K562 (cell line): Measurements from ENCODE around the gene TFPI. TPM values are rescaled to one million over a fixed set of nuclear protein-coding genes. Genes with fewer than 3 reads are reported as not detected.
A peak's percentile ranks its signal among the peaks of the same experiment; 100 is the strongest.
"Not testable (repeated sequence)": the region's sequence is repeated elsewhere in the genome, so short reads cannot be mapped to it uniquely, and the experiment has no call there.

Source experiments
- ATAC-seq: fragments of 200-7000 bp; cut with Tn5 transposase; 3 replicates; pipeline ENCODE4 v1.9.1; 2020; ENCODE audit warnings: moderate library complexity
- BruUV-seq: library from RNA; stranded (reverse); fragments of 400-500 nt; replicated peaks from 2 replicates; lab custom pipeline; 2021; lab: Mats Ljungman, UMichigan
- CTCF ChIA-PET: fragments of 300-600 bp; formaldehyde crosslinking; extraction: SDS; loops from one replicate; lab custom pipeline; 2021; ENCODE audit warnings: low intra/inter-chr PET ratio; lab: Yijun Ruan, JAX
- POLR2A ChIA-PET: fragments of 300-600, 350-650 bp; sonication (Branson Sonifier 250); formaldehyde crosslinking; extraction: SDS; loops from one replicate; lab custom pipeline; 2021; ENCODE audit warnings: antibody characterized with exemption, inconsistent platforms; lab: Yijun Ruan, JAX
- DNase-seq, 4 experiments: peaks; one replicate each; pipeline versions ENCODE4 v3.0.0 to v3.0.0-alpha.2; 2011 to 2018; ENCODE audit warnings: low spot score in 3 of 4, mixed read lengths in 3 of 4; ENCODE audit errors: extremely low read depth in 1 of 4
- FAIRE-seq: peaks from 2 replicates; lab custom pipeline; 2011; peaks lifted over from hg19 to GRCh38; lab: Jason Lieb, UNC
- H2AFZ ChIP-seq: 2 replicates; pipeline ENCODE4 v1.6.0; 2011; ENCODE audit warnings: low read depth, low read length, control low read depth, inconsistent platforms
- H3K27ac ChIP-seq: fragments of 200-600 bp; 3 replicates; pipeline ENCODE4 v1.8.0; 2011; ENCODE audit warnings: low read depth, mild to moderate bottlenecking, control low read depth, inconsistent platforms, low read length, moderate library complexity, mixed read lengths; ENCODE audit errors: extremely low read depth
- H3K27me3 ChIP-seq, 2 experiments: fragments of 300-600 bp in 1 of 2; 2 replicates in 1 of 2; 3 replicates in 1 of 2; pipeline versions ENCODE4 v1.6.0 to v1.8.0; 2011; ENCODE audit warnings: inconsistent platforms in 2 of 2, low read length in 2 of 2, mild to moderate bottlenecking in 1 of 2, mixed read lengths in 1 of 2, moderate library complexity in 1 of 2; ENCODE audit not compliant: control insufficient read depth in 2 of 2, insufficient read depth in 2 of 2
- H3K36me3 ChIP-seq: fragments of 300-600 bp; 3 replicates; pipeline ENCODE4 v1.8.0; 2011; ENCODE audit warnings: mild to moderate bottlenecking, low read length, inconsistent platforms; ENCODE audit not compliant: control insufficient read depth, insufficient read depth
- H3K4me1 ChIP-seq, 2 experiments: fragments of 200-600 bp in 1 of 2; replicated peaks in 1 of 2; 2 replicates in 1 of 2; 3 replicates in 1 of 2; pipeline versions ENCODE4 v1.5.1 to v1.8.0; 2011; ENCODE audit warnings: inconsistent platforms in 2 of 2, low read length in 2 of 2, mild to moderate bottlenecking in 1 of 2, mixed read lengths in 1 of 2, moderate library complexity in 1 of 2; ENCODE audit not compliant: control insufficient read depth in 2 of 2, insufficient read depth in 2 of 2
- H3K4me2 ChIP-seq: 2 replicates; pipeline ENCODE4 v1.6.1; 2011; ENCODE audit warnings: low read length, control low read depth, inconsistent platforms, mixed read lengths; ENCODE audit not compliant: insufficient read depth
- H3K4me3 ChIP-seq: fragments of 200-600 bp; sonication (generic), shearing (Covaris generic); 2 replicates; pipeline ENCODE4 v1.5.1; 2016; ENCODE audit warnings: control low read depth, inconsistent platforms
- H3K79me2 ChIP-seq: fragments of 200-600 bp; 3 replicates; pipeline ENCODE4 v1.8.0; 2011; ENCODE audit warnings: low read length, inconsistent platforms; ENCODE audit not compliant: control insufficient read depth, insufficient read depth
- H3K9ac ChIP-seq, 2 experiments: 2 replicates each; pipeline versions ENCODE4 v1.6.0 to v1.6.1; 2011; ENCODE audit warnings: low read depth in 2 of 2, low read length in 2 of 2, control low read depth in 1 of 2, inconsistent platforms in 1 of 2, mild to moderate bottlenecking in 1 of 2, mixed read lengths in 1 of 2; ENCODE audit not compliant: insufficient read depth in 1 of 2
- H3K9me1 ChIP-seq: one replicate; pipeline ENCODE4 v1.6.0; 2011; ENCODE audit warnings: inconsistent platforms, mild to moderate bottlenecking, low read length, moderate library complexity; ENCODE audit not compliant: control insufficient read depth, insufficient read depth
- H3K9me3 ChIP-seq: replicated peaks from 2 replicates; pipeline ENCODE4 v1.5.1; 2011; ENCODE audit warnings: low read depth, low read length, inconsistent platforms; ENCODE audit not compliant: control insufficient read depth, insufficient read depth
- H4K20me1 ChIP-seq: replicated peaks from 2 replicates; pipeline ENCODE4 v1.6.1; 2011; ENCODE audit warnings: low read length, inconsistent platforms, mixed read lengths; ENCODE audit not compliant: control insufficient read depth, insufficient read depth
- KDM5B ChIP-seq: fragments of 200-600 bp; sonication (generic); IDR thresholded peaks from 2 replicates; pipeline ENCODE4 v1.6.1; 2012; ENCODE audit warnings: low read depth, mild to moderate bottlenecking, moderate library complexity, low read length, control low read depth, inconsistent platforms; ENCODE audit not compliant: insufficient replicate concordance
- NFIC ChIP-seq: fragments of 450-650 bp; IDR thresholded peaks from 2 replicates; pipeline ENCODE4 v1.6.1; 2017; ENCODE audit warnings: mild to moderate bottlenecking, inconsistent platforms
- WGBS: fragments of 100-300 bp; shearing (Covaris generic); methylation state at CpG from one replicate; pipeline ENCODE4 v1.1.6; 2016; ENCODE audit warnings: low coverage, mixed read lengths; ENCODE audit not compliant: insufficient coverage; ENCODE audit errors: missing lambda C conversion rate; 5-methylcytosine and 5-hydroxymethylcytosine counted together
- in situ Hi-C: fragments of 300-500 bp; cut with MboI; formaldehyde crosslinking; loops from 4 replicates; pipeline ENCODE4 v1.15.0; 2018; ENCODE audit warnings: inconsistent platforms, mixed read lengths
- intact Hi-C: fragments of 100-400 bp; cut with micrococcal nuclease; formaldehyde crosslinking; loops from 2 replicates; pipeline ENCODE4 v1.14.2; 2022
- polyA plus RNA-seq, 8 experiments: library from polyadenylated mRNA; depleted of rRNA in 4 of 8; stranded (reverse) in 5 of 8; unstranded in 3 of 8; fragments of >200 nt; fragmentation: Nextera tagmentation in 2 of 8; fragmentation: Illumina TruSeq in 1 of 8; extraction: Ambion mirVana in 2 of 8; extraction: Trizol in 1 of 8; gene quantifications; 2 replicates each; pipeline versions ENCODE4 v1.2.1 to v1.2.3, GENCODE V29; 2011 to 2014; ENCODE audit warnings: inconsistent platforms in 1 of 8, missing spikeins in 1 of 8
- total RNA-seq, 7 experiments: library from RNA; depleted of rRNA in 6 of 7; stranded (reverse); fragments of >200 nt in 6 of 7; fragmentation: Illumina TruSeq in 2 of 7; extraction: Trizol in 2 of 7; gene quantifications; 2 replicates each; pipeline versions ENCODE4 v1.2.1 to v1.2.3, GENCODE V29; 2011 to 2021; ENCODE audit warnings: low replicate concordance in 1 of 7

TFPI gene
- total and polyA plus RNA-seq, 9 of the 15 experiments (the other 6 are each of a cell fraction or from before 2014, with no cell fraction given): 53.5 to 219 (median 100) TPM

DNA sequence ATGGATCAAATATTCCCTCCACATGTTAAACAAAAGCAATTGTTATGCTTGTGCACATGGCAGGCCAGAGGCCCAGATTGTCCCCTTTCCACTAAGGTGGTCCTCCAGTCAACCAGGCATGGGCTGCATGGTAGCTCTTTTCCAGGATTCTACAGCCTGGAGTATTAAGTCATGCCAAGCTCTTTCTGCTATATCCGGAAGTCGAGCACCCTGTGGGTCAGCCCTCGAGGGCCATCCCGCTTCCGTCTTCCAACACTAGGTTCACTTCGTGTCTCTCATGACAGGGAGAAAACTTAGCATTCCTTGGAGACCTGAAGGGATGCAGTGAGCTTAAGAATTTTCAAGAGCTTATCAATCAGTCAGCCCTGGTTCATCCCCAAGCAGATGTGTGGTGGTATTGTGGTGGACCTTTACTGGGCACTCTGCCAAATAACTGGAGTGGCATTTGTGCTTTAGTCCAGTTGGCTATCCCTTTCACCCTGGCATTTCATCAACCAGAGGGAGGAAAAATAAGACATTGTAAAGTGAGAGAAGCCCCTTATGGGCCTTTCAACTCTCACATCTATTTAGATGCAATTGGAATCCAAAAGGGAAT lies 39.9 kb downstream of the TFPI start:
- ATAC-seq, CTCF ChIA-PET, H3K4me3 ChIP-seq, H3K27me3 ChIP-seq, H3K27ac ChIP-seq, H4K20me1 ChIP-seq, H3K4me1 ChIP-seq, H3K9ac ChIP-seq, POLR2A ChIA-PET, BruUV-seq, H3K36me3 ChIP-seq, H3K4me2 ChIP-seq, H3K79me2 ChIP-seq, intact Hi-C loops, FAIRE-seq, H3K9me1 ChIP-seq, DNase-seq, H2AFZ ChIP-seq: not testable (repeated sequence)
- 94% methylated on average over 6 of the region's 6 CpGs for WGBS
- peak; percentile 81 for TF ChIP-seq NFIC
- H3K9me3 ChIP-seq: peaks cover 39% of the 10 kb centered on the region
- in situ Hi-C loops: loop anchor here (25.0 kb wide), 1 partner anchor 1898 kb away; no protein-coding TSS in a partner anchor

DNA sequence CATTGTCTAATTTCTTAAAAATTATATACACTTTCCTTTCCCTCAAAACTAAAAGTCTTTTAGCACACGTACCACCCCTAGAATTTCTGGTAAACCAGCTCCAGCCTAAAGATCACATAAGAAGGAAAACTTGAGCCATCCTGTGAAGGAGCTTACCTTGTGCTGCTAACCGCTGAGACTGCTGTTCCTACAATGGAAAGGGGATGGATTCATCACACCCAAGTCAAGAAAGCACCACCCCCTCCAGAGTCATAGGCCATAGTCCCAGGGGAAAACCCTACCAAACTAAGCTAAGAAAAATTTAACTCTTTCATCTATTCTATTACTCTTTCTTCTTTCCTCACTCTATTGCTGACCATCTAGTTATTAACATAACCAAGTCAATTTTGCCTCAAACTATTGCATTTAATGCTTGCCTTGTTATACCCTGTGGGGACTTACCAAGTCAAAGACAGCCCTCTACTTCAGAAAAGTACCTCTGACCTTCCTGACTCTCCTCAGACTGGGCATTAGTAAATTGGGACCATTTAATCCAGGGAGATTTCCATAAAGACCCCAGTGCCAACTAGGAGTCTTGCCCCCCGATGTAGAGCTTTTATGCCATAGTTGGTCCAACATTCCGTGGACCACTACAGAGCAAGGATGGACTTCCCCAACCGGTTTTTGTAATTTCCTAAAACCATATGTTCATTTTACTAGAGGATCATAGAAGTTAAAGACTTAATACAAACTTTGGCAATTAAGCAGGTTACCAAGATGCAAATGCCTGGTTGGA lies 40.6 kb downstream of the TFPI start:
- H3K9ac ChIP-seq, CTCF ChIA-PET, H3K4me3 ChIP-seq, ATAC-seq, intact Hi-C loops, DNase-seq, H3K4me2 ChIP-seq, H3K27ac ChIP-seq, H3K4me1 ChIP-seq, H3K36me3 ChIP-seq, H4K20me1 ChIP-seq, POLR2A ChIA-PET, H3K79me2 ChIP-seq, FAIRE-seq, H3K9me1 ChIP-seq, H3K27me3 ChIP-seq, BruUV-seq, H2AFZ ChIP-seq: not testable (repeated sequence)
- 85% methylated on average over 5 of the region's 5 CpGs for WGBS
- peak; percentile 93 for TF ChIP-seq KDM5B
- H3K9me3 ChIP-seq: peaks cover 41% of the 10 kb centered on the region
- in situ Hi-C loops: loop anchor here (25.0 kb wide), 1 partner anchor 1899 kb away; no protein-coding TSS in a partner anchor
